GM18508 (cell line): ENCODE measurements around the gene RAN.
A peak's percentile ranks its signal among the peaks of the same experiment; 100 is the strongest.
"Not testable (repeated sequence)": the region's sequence is repeated elsewhere in the genome, so short reads cannot be mapped to it uniquely, and the experiment has no call there.

ENCODE experiments used
- ATAC-seq: cut with Tn5 transposase; IDR thresholded peaks from one replicate; pipeline ENCODE4 v1.9.1; 2021; ENCODE audit warnings: moderate number of reproducible peaks; ENCODE audit not compliant: insufficient read depth, unreplicated experiment

RAN gene

GRCh38 chr12:130848785-130849305 is 23.0 kb upstream of the RAN start:
- ATAC-seq = not testable (repeated sequence)

GRCh38 chr12:130849561-130850417 is 22.1 kb upstream of the RAN start:
- ATAC-seq = no peak

DNA sequence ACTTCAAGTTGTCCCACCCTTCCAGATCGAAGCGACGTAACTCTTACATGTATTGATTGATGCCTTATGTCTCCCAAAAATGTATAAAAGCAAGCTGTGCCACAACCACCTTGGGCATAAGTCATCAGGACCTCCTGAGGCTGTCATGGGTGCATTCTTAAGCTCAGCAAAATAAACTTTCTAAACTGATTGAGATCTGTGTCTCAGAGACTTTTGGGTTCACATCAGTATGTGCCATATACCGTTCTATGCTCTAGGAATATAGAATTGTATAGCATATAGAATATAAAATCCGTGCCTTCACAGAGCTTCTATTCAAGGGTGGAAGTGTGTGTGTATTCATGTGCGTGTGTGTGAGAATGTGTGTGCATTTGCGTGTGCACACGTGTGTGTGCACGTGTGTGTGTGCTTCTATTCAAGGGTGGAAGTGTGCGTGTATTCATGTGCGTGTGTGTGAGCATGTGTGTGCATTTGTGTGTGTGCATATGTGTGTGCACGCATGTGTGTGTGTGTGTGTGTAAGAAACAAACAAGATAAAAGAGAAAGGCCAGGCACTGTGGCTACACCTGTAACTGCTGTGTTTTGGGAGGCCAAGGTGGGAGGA is 21.3 kb upstream of the RAN start:
- no peak for ATAC-seq

DNA sequence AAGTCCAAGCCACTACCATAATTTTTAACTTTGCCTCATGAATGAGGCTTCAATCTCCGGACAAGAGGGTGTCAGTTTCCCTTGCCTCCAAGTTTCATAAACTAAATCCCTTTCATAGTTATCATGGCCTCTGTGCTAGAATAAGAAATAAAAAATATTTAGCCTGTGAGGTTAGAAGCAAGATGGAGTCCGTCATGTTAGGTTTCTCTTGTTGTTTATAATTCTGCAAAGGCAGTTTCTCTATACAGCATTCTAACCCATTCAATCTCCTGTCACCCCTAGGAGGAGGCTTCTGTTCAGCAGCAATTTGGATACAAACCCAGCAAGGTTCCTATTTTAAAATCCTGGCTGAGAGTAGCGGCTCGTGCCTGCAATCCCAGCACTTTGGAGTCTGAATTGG is 15.8 kb upstream of the RAN start:
- ATAC-seq = no peak

GRCh38 chr12:130858084-130858483 is 13.8 kb upstream of the RAN start:
- ATAC-seq = no peak

GRCh38 chr12:130859161-130859560 is 12.7 kb upstream of the RAN start:
- ATAC-seq = no peak

DNA sequence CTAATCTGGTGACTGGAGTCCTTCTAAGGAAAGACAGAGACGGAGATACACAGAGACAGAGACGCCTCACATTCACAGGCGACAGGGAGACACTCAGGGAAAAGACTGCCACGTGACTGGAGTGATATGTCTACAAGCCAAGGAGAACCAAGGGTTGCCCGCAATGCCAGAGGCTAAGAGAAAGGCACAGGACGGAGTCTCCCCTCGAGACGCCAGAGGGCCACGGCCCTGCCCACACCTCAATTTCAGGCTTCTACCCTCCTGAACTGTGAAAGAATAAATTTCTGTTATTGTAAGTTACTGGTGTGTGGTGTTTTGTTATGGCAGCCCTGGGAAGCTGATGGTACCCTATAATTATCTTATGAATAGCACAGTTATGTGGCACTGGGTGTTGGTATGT is 11.6 kb upstream of the RAN start:
- ATAC-seq = no peak

GRCh38 chr12:130862161-130862560 is 9.7 kb upstream of the RAN start:
- ATAC-seq = no peak

GRCh38 chr12:130862771-130863170 is 9.1 kb upstream of the RAN start:
- ATAC-seq = not testable (repeated sequence)

DNA sequence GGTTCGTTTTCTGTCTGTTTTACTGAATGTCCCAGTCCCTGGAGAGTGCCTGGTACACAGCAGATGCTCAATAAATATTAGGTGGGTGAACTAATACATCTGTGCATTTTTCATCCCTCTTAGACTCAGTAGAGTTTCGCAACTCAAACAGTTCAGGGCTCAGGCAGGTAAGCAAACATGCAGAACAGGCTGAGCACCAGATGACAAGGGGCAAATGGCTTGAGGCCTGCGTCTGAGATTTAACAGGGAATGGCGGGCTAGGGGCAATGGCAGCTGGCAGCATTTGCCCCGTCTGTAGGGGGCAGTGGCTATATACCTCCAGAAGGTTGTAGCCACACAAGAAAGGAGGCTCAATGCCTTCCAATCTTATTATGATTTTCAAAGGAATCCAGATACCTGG is 8.6 kb upstream of the RAN start:
- no peak for ATAC-seq

GRCh38 chr12:130868412-130868811 is 3.5 kb upstream of the RAN start:
- ATAC-seq = no peak

DNA sequence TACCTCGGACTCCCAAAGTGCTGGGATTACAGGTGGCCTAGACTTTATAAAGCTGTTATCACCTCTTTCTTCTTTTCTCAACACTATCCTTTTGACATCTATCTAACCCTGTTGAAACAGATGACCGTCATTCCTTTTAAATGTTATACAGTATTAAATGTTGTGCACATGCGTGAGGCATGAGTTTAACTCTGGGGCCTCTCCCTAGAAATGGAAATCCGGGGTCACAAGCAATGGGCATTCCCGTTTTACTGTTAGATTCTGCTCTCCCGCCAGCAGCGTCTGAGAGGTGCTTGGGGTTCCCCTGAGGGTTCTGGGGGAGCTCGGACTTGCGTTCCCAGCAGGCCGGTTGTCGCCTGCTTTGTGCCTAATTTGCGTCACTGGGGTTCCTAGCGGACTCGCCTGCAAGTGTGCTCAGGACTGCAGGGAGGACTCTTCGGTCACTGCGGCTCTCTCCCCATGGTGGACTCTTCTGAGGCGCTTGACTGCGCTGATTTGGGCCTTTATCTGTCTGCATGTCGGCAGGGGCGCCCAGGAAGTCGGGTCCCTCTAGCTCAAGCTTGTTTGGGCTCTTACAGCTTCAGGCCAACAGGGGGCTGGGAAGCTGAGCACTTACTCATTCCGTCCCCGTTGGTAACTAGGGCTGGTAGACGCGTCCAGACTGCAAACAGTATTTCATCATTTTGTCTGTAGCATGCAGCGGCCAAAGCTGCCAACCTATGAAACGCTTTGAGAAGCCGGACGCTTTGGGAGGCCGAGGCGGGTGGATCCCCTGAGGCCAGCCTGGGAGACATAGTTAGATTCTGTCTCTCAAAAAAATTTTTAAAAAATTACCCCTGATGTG is 1.2 kb upstream of the RAN start:
- peak; percentile 54 for ATAC-seq

DNA sequence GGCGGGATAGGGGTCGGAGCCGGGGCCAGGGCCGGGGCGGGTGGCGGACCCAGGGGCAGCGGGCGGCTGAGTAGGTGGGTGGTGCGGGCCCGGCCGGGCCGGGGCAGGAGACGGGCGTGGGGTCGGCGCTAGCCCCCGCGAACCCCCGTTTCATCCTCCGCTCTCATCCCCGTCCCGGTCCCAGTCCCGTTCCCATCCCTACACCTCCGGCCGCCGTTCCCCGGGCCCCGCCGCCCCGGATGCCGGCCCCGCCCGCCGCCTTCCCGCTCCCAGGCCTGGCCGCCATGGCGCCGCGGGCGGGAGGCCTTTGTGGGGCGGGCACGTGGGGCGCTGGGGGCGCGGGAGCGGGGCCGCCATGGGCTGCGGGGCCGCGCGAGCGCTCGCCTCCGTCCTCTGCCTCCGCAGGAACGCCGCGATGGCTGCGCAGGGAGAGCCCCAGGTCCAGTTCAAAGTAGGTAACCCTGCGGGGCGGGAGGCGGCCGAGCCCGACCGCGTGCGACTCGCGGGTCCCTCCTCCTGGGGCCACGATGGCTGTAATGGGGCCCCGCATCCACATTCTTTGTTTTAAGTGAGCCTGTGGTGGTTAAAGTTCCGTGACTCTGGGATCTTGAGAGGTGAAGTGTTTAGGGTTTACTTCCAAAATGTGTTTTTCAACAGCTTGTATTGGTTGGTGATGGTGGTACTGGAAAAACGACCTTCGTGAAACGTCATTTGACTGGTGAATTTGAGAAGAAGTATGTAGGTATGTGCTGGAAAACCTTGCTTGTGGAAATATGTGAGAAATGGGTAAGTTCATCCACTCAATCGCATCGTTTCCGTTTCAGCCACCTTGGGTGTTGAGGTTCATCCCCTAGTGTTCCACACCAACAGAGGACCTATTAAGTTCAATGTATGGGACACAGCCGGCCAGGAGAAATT is 572 bp downstream of the RAN start:
- ATAC-seq = no peak

GRCh38 chr12:130873106-130873795 is 1.4 kb downstream of the RAN start:
- ATAC-seq = no peak

DNA sequence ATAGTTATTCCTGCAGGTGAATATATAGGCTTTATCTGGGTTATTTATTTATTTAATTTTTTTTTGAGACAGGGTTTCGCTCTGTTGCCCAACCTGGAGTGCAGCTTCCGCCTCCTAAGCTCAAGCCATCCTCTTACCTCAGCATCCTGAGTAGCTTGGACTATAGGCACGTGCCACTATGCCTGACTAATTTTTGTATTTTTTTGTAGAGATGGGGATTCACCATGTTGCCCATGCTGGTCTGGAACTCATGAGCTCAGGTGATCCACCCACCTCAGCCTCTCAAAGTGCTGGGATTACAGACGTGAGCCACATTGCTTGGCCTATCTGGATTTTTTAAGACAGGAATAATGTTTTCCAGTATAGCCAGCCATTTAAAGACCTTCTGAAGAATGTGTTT is 2.0 kb downstream of the RAN start:
- peak; percentile 31 for ATAC-seq

GRCh38 chr12:130874696-130875095 is 2.8 kb downstream of the RAN start:
- ATAC-seq = no peak

DNA sequence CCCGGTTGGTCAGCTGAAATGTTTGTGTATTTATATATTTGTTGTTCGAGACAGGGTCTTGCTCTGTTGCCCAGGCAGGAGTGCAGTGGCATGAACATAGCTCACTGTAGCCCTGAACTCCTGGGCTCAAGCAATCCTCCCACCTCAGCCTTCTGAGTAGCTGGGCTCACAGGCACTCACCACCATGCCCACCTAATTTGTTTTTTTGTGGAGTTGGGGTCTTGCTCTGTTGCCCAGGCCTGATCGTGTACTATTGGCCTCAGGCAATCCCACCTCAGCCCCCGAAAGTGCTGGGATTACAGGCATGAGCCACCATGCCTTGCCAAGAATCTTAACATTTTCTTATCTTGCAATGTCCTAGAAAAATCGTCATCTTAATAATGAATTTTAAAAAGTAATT is 3.3 kb downstream of the RAN start:
- ATAC-seq = no peak

DNA sequence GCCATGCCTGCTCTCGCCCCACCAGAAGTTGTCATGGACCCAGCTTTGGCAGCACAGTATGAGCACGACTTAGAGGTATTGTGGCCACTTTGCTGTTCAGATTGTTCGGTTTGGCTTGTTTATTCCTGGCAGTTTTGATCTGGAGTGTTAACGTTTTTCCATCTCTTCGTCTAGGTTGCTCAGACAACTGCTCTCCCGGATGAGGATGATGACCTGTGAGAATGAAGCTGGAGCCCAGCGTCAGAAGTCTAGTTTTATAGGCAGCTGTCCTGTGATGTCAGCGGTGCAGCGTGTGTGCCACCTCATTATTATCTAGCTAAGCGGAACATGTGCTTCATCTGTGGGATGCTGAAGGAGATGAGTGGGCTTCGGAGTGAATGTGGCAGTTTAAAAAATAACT is 3.8 kb downstream of the RAN start:
- not testable (repeated sequence) for ATAC-seq

GRCh38 chr12:130876297-130876696 is 4.4 kb downstream of the RAN start:
- ATAC-seq = no peak
